ENCODE measurements around the gene EXOC3L2. TPM values are rescaled to one million over a fixed set of nuclear protein-coding genes. Genes with fewer than 3 reads are reported as not detected.

The EXOC3L2 gene
- polyA plus RNA-seq, 1 of the 3 experiments (the other 2 are of a cell fraction), result 0.02 TPM

DNA sequence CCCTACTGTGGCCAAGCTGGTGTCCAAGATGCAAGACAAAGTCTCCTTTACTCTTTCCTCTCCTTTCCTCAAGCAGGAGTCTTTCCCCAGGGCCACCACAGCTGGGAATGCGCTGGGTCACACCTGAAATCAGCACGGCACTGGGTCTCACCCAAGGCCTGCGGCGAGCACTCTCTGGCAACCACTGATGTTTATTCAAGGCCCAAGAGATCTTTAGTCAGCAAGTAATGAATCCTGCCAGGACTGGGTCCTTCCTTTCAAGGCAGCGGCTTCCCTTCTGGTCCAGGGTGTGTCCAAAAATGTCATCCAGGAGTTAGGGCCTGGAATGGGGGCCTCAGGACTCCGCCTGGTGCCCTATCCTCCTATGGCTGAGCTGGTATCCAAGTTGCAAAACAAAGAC is 42.6 kb downstream of the EXOC3L2 start (continued):
- no peak for TF ChIP-seq TAF1 (IDR thresholded peaks at IDR 0.05; ENCODE audit: borderline replicate concordance, low read depth, low read length)
- no peak for TF ChIP-seq RFX5 (IDR thresholded peaks at IDR 0.05; ENCODE audit: low read length)
- TF ChIP-seq NFIC (IDR thresholded peaks at IDR 0.05; ENCODE audit: borderline replicate concordance), result no peak
- no peak for TF ChIP-seq FOXJ3 (CRISPR knock-in tag; IDR thresholded peaks at IDR 0.05)
- no peak for TF ChIP-seq TEAD4 (IDR thresholded peaks at IDR 0.05; ENCODE audit: borderline replicate concordance, insufficient read depth)

DNA sequence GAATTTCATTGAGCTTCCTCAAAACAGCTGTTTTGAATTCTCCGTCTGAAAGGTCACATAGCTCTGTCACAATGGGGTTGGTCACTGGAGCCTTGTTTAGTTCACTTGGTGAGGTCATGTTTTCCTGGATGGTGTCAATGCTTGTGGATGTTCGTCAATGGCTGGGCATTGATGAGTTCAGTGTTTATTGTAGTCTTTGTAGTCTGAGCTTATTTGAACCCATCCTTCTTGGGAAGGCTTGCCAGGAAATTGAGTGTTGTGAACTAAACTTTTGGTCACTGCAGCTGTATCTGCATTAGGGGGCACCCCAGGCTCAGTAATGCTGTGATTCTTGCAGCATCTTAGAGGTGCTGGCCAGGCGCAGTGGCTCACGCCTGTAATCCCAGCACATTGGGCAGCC is 44.6 kb downstream of the EXOC3L2 start:
- Histone ChIP-seq H3K27ac (ENCODE audit: low read depth in 2 of 2, low read length in 1 of 2) (no peak overlapping the region), H4K20me1 (ENCODE audit: insufficient read depth) (no peaks in the 10 kb centered on the region), H3K4me3 (ENCODE audit: low read depth in 2 of 2, low read length in 1 of 2) (no peak overlapping the region), H3K9ac (no peak overlapping the region), H3F3A (replicated peaks; ENCODE audit: insufficient read depth) (peaks cover 5% of the 10 kb centered on the region), H3K4me1 (ENCODE audit: control insufficient read depth in 1 of 2, insufficient read depth in 2 of 2, low read depth in 1 of 2, low read length in 1 of 2) (no peaks in the 10 kb centered on the region), H3K9me2 (no peaks in the 10 kb centered on the region), H3K36me3 (replicated peaks in 1 of 2; ENCODE audit: control insufficient read depth in 1 of 2, insufficient read depth in 2 of 2, low read length in 1 of 2) (no peaks in the 10 kb centered on the region), H3K27me3 (ENCODE audit: insufficient read depth) (no peaks in the 10 kb centered on the region), H2AFZ (ENCODE audit: low read depth) (no peak overlapping the region), H3K4me2 (no peak overlapping the region), H3K9me3 (no peaks in the 10 kb centered on the region), H3K79me2 (ENCODE audit: insufficient read depth) (no peaks in the 10 kb centered on the region)
- no peak for DNase-seq
- ChIA-PET POLR2A (no interaction called here), CTCF (interaction anchor here (0.8 to 2.4 kb wide), 6 partner anchors 9 to 279 kb away, joined by 3 to 14 read pairs (median 4); no protein-coding TSS in a partner anchor)
- WGBS (ENCODE audit: low lambda C conversion rate), result 73% methylated on average over 4 of the region's 4 CpGs
- TF ChIP-seq RAD21 (IDR thresholded peaks at IDR 0.05; ENCODE audit: low read length) (peak; percentile 68), FOXM1 (IDR thresholded peaks at IDR 0.05; ENCODE audit: low read depth) (no peak), SMC3 (IDR thresholded peaks at IDR 0.05; ENCODE audit: low read depth, low read length) (peak; percentile 53; the same call in 1 of the 2 replicates)
- TF ChIP-seq, protein P1, sequence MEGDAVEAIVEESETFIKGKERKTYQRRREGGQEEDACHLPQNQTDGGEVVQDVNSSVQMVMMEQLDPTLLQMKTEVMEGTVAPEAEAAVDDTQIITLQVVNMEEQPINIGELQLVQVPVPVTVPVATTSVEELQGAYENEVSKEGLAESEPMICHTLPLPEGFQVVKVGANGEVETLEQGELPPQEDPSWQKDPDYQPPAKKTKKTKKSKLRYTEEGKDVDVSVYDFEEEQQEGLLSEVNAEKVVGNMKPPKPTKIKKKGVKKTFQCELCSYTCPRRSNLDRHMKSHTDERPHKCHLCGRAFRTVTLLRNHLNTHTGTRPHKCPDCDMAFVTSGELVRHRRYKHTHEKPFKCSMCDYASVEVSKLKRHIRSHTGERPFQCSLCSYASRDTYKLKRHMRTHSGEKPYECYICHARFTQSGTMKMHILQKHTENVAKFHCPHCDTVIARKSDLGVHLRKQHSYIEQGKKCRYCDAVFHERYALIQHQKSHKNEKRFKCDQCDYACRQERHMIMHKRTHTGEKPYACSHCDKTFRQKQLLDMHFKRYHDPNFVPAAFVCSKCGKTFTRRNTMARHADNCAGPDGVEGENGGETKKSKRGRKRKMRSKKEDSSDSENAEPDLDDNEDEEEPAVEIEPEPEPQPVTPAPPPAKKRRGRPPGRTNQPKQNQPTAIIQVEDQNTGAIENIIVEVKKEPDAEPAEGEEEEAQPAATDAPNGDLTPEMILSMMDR (IDR thresholded peaks at IDR 0.05), result peak; percentile 46
- TF ChIP-seq, protein P2, sequence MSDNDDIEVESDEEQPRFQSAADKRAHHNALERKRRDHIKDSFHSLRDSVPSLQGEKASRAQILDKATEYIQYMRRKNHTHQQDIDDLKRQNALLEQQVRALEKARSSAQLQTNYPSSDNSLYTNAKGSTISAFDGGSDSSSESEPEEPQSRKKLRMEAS (IDR thresholded peaks at IDR 0.05; ENCODE audit: low read depth), result no peak
- TF ChIP-seq, protein P3, sequence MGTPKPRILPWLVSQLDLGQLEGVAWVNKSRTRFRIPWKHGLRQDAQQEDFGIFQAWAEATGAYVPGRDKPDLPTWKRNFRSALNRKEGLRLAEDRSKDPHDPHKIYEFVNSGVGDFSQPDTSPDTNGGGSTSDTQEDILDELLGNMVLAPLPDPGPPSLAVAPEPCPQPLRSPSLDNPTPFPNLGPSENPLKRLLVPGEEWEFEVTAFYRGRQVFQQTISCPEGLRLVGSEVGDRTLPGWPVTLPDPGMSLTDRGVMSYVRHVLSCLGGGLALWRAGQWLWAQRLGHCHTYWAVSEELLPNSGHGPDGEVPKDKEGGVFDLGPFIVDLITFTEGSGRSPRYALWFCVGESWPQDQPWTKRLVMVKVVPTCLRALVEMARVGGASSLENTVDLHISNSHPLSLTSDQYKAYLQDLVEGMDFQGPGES (IDR thresholded peaks at IDR 0.05; ENCODE audit: low read depth, low read length), result no peak

DNA sequence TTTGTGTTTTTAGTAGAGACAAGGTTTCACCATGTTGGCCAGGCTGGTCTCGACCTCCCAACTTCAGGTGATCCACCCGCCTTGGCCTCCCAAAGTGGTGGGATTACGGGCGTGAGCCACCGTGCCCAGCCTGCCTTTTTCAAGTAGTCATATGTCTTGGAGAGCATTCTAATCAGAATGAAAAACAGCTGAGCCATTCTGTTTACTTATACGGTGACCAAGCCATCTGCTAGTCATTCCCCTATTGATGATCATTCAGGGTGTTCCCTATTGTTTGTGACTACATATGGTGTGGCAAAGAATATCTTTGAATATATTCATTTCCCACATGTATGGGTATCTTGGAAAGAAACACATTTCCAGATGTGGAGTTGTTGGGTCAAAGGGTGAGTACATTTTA is 49.4 kb downstream of the EXOC3L2 start:
- CTCF ChIA-PET, result interaction anchor here (1.2 kb wide), 1 partner anchor 9 kb away, joined by 4 read pairs; no protein-coding TSS in a partner anchor
- no peak for DNase-seq
- Histone ChIP-seq H3K9me2 (no peaks in the 10 kb centered on the region), H3K27ac (ENCODE audit: low read depth in 2 of 2, low read length in 1 of 2) (no peak overlapping the region), H3K36me3 (replicated peaks in 1 of 2; ENCODE audit: control insufficient read depth in 1 of 2, insufficient read depth in 2 of 2, low read length in 1 of 2) (no peaks in the 10 kb centered on the region), H3F3A (replicated peaks; ENCODE audit: insufficient read depth) (no peaks in the 10 kb centered on the region), H3K27me3 (ENCODE audit: insufficient read depth) (no peaks in the 10 kb centered on the region), H3K4me3 (ENCODE audit: low read depth in 2 of 2, low read length in 1 of 2) (no peak overlapping the region), H3K9ac (no peak overlapping the region), H3K4me2 (no peak overlapping the region), H3K79me2 (ENCODE audit: insufficient read depth) (no peaks in the 10 kb centered on the region), H3K4me1 (ENCODE audit: control insufficient read depth in 1 of 2, insufficient read depth in 2 of 2, low read depth in 1 of 2, low read length in 1 of 2) (no peaks in the 10 kb centered on the region), H3K9me3 (no peaks in the 10 kb centered on the region), H2AFZ (ENCODE audit: low read depth) (no peak overlapping the region), H4K20me1 (ENCODE audit: insufficient read depth) (no peaks in the 10 kb centered on the region)
- 50% methylated on average over 6 of the region's 6 CpGs for WGBS (ENCODE audit: low lambda C conversion rate)
- POLR2A ChIA-PET, result no interaction called here
- TF ChIP-seq, protein P4, sequence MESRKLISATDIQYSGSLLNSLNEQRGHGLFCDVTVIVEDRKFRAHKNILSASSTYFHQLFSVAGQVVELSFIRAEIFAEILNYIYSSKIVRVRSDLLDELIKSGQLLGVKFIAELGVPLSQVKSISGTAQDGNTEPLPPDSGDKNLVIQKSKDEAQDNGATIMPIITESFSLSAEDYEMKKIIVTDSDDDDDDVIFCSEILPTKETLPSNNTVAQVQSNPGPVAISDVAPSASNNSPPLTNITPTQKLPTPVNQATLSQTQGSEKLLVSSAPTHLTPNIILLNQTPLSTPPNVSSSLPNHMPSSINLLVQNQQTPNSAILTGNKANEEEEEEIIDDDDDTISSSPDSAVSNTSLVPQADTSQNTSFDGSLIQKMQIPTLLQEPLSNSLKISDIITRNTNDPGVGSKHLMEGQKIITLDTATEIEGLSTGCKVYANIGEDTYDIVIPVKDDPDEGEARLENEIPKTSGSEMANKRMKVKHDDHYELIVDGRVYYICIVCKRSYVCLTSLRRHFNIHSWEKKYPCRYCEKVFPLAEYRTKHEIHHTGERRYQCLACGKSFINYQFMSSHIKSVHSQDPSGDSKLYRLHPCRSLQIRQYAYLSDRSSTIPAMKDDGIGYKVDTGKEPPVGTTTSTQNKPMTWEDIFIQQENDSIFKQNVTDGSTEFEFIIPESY (IDR thresholded peaks at IDR 0.05; ENCODE audit: borderline replicate concordance, low read depth), result no peak
- no peak for TF ChIP-seq MEF2A (IDR thresholded peaks at IDR 0.05; ENCODE audit: borderline replicate concordance, low read depth)
- TF ChIP-seq, protein P2 (IDR thresholded peaks at IDR 0.05; ENCODE audit: low read depth), result no peak
- TF ChIP-seq, protein P5, sequence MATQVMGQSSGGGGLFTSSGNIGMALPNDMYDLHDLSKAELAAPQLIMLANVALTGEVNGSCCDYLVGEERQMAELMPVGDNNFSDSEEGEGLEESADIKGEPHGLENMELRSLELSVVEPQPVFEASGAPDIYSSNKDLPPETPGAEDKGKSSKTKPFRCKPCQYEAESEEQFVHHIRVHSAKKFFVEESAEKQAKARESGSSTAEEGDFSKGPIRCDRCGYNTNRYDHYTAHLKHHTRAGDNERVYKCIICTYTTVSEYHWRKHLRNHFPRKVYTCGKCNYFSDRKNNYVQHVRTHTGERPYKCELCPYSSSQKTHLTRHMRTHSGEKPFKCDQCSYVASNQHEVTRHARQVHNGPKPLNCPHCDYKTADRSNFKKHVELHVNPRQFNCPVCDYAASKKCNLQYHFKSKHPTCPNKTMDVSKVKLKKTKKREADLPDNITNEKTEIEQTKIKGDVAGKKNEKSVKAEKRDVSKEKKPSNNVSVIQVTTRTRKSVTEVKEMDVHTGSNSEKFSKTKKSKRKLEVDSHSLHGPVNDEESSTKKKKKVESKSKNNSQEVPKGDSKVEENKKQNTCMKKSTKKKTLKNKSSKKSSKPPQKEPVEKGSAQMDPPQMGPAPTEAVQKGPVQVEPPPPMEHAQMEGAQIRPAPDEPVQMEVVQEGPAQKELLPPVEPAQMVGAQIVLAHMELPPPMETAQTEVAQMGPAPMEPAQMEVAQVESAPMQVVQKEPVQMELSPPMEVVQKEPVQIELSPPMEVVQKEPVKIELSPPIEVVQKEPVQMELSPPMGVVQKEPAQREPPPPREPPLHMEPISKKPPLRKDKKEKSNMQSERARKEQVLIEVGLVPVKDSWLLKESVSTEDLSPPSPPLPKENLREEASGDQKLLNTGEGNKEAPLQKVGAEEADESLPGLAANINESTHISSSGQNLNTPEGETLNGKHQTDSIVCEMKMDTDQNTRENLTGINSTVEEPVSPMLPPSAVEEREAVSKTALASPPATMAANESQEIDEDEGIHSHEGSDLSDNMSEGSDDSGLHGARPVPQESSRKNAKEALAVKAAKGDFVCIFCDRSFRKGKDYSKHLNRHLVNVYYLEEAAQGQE (IDR thresholded peaks at IDR 0.05; ENCODE audit: low read depth, low read length), result no peak
- no peak for TF ChIP-seq EZH2phosphoT487 (IDR thresholded peaks at IDR 0.05; ENCODE audit: borderline replicate concordance, low read depth)
